Measurements from ENCODE around the gene CASTOR1. TPM values are rescaled to one million over a fixed set of nuclear protein-coding genes. Genes with fewer than 3 reads are reported as not detected.

The CASTOR1 gene
- polyA plus RNA-seq, 1 of the 3 experiments (the other 2 are of a cell fraction), result 14.4 TPM

DNA sequence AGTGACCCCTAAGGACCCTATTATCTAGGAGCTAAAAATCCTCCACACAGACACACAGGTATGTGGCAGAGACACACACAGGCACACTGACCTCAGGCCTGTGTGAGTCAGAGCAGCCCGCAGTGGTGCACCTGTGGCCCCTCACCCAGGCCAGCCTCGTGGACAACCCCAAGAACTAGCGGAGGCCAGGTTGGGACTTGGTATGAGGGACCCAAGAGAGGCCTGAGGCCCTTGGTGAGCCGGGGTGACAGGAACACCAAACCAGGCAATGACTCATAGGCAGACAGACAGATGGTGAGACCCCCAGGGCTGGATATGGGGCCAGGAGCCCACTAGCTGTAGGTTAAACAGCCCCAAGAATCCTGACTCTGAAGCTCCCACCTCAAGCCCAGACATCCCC is 6.0 kb downstream of the CASTOR1 start (continued):
- no peak for TF ChIP-seq SIN3A (IDR thresholded peaks at IDR 0.05; ENCODE audit: borderline replicate concordance, low read depth, low read length)
- no peak for TF ChIP-seq POLR2AphosphoS5 (IDR thresholded peaks at IDR 0.05; ENCODE audit: low read depth, low read length)
- no peak for TF ChIP-seq TEAD4 (IDR thresholded peaks at IDR 0.05; ENCODE audit: borderline replicate concordance, insufficient read depth)
- TF ChIP-seq RCOR1 (IDR thresholded peaks at IDR 0.05; ENCODE audit: low read length), result no peak
- no peak for TF ChIP-seq USF1 (IDR thresholded peaks at IDR 0.05; ENCODE audit: borderline replicate concordance, low read depth)

GRCh38 chr22:30282616-30283046 is 6.7 kb downstream of the CASTOR1 start:
- POLR2A ChIA-PET, result interaction anchor here (0.5 kb wide), 1 partner anchor 373 kb away, joined by 5 read pairs; no protein-coding TSS in a partner anchor
- TF ChIP-seq POLR2AphosphoS5 (IDR thresholded peaks at IDR 0.05; ENCODE audit: low read depth, low read length) (no peak), IRF3 (IDR thresholded peaks at IDR 0.05; ENCODE audit: low read depth, low read length) (no peak), EP300 (IDR thresholded peaks at IDR 0.05; ENCODE audit: borderline replicate concordance in 1 of 2, low read depth in 1 of 2, low read length in 1 of 2) (no peak), FOSL2 (IDR thresholded peaks at IDR 0.05; ENCODE audit: borderline replicate concordance, low read depth) (no peak), CTCF (IDR thresholded peaks at IDR 0.05) (no peak), ZBTB33 (IDR thresholded peaks at IDR 0.05; ENCODE audit: borderline replicate concordance, low read depth) (no peak), JUND (IDR thresholded peaks at IDR 0.05) (no peak), TAF1 (IDR thresholded peaks at IDR 0.05; ENCODE audit: borderline replicate concordance, low read depth, low read length) (no peak), PBX3 (IDR thresholded peaks at IDR 0.05) (no peak)
- H3K9ac ChIP-seq, result no peak overlapping the region
- H3K79me2 ChIP-seq (ENCODE audit: insufficient read depth), result no peaks in the 10 kb centered on the region
- H3K4me3 ChIP-seq (ENCODE audit: low read depth in 2 of 2, low read length in 1 of 2), result no peak overlapping the region
- peaks cover 18% of the 10 kb centered on the region for H3F3A ChIP-seq (replicated peaks; ENCODE audit: insufficient read depth)
- H3K4me2 ChIP-seq, result no peak overlapping the region
- H4K20me1 ChIP-seq (ENCODE audit: insufficient read depth), result peaks cover 3% of the 10 kb centered on the region; the same call in 1 of the 2 replicates
- no peaks in the 10 kb centered on the region for H3K27me3 ChIP-seq (ENCODE audit: insufficient read depth)
- CTCF ChIA-PET, result interaction anchor here (1.9 to 12.9 kb wide), 3 partner anchors 20 to 174 kb away, joined by 8 to 228 read pairs (median 10); partner anchors contain the start of genes RNF215 and SEC14L2
- WGBS (ENCODE audit: low lambda C conversion rate), result 81% methylated on average over 4 of the region's 7 CpGs
- DNase-seq, result no peak
- no peak overlapping the region for H3K27ac ChIP-seq (ENCODE audit: low read depth in 2 of 2, low read length in 1 of 2)
- H2AFZ ChIP-seq (ENCODE audit: low read depth), result no peak overlapping the region
- H3K9me3 ChIP-seq, result no peaks in the 10 kb centered on the region
- no peaks in the 10 kb centered on the region for H3K9me2 ChIP-seq
- H3K36me3 ChIP-seq (replicated peaks in 1 of 2; ENCODE audit: control insufficient read depth in 1 of 2, insufficient read depth in 2 of 2, low read length in 1 of 2), result peaks cover 0 to 2% of the 10 kb centered on the region in 2 experiments
- H3K4me1 ChIP-seq (ENCODE audit: control insufficient read depth in 1 of 2, insufficient read depth in 2 of 2, low read depth in 1 of 2, low read length in 1 of 2), result peaks cover 0 to 8% of the 10 kb centered on the region in 2 experiments; a peak in 3 of 4 replicates

Data from SK-N-SH (cell line).